IMR-90 (cell line): Measurements from ENCODE around the gene RPS27L. TPM values are rescaled to one million over a fixed set of nuclear protein-coding genes. Genes with fewer than 3 reads are reported as not detected.

Experiments
- ATAC-seq: fragments of 200-7000 bp; cut with Tn5 transposase; 2 replicates; pipeline ENCODE4 v1.9.1; 2020; ENCODE audit warnings: low read depth, mild to moderate bottlenecking, moderate library complexity
- BruUV-seq: library from RNA; stranded (reverse); fragments of 400-500 nt; replicated peaks from 2 replicates; lab custom pipeline; 2021; lab: Mats Ljungman, UMichigan
- CTCF ChIA-PET: fragments of 300-600 bp; formaldehyde crosslinking; extraction: SDS; loops from one replicate; lab custom pipeline; 2021; ENCODE audit warnings: antibody characterized with exemption; lab: Yijun Ruan, JAX
- POLR2A ChIA-PET: fragments of 300-600 bp; sonication (Branson Sonifier 250); formaldehyde crosslinking; loops from one replicate; lab custom pipeline; 2022; ENCODE audit warnings: antibody characterized with exemption; ENCODE audit not compliant: unreplicated experiment; lab: Charles Lee
- DNase-seq: peaks from one replicate; pipeline ENCODE4 v3.0.0; 2013
- H2AFZ ChIP-seq: replicated peaks from 2 replicates; pipeline ENCODE3; 2013; ENCODE audit warnings: low read length, mild to moderate bottlenecking; ENCODE audit not compliant: poor library complexity
- H2AK5ac ChIP-seq: 2 replicates; pipeline ENCODE4 v1.6.1; 2013; ENCODE audit warnings: low read depth, low read length, inconsistent platforms
- H2AK9ac ChIP-seq: replicated peaks from 2 replicates; pipeline ENCODE3; 2013; ENCODE audit warnings: mild to moderate bottlenecking, low read depth, low read length, moderate library complexity; ENCODE audit not compliant: poor library complexity
- H2BK120ac ChIP-seq: 2 replicates; pipeline ENCODE4 v1.6.1; 2013; ENCODE audit warnings: low read depth, low read length, inconsistent platforms
- H2BK15ac ChIP-seq: 3 replicates; pipeline ENCODE4 v1.6.1; 2013; ENCODE audit warnings: low read depth, low read length, inconsistent platforms
- H2BK20ac ChIP-seq: 2 replicates; pipeline ENCODE4 v1.6.1; 2013; ENCODE audit warnings: low read depth, mild to moderate bottlenecking, inconsistent platforms, low read length, moderate library complexity
- H2BK5ac ChIP-seq: 2 replicates; pipeline ENCODE4 v1.6.1; 2013; ENCODE audit warnings: mild to moderate bottlenecking, low read depth, low read length, inconsistent platforms; ENCODE audit not compliant: poor library complexity, severe bottlenecking
- H3K14ac ChIP-seq: replicated peaks from 2 replicates; pipeline ENCODE4 v1.6.1; 2013; ENCODE audit warnings: low read depth, low read length, inconsistent platforms
- H3K18ac ChIP-seq: 2 replicates; pipeline ENCODE4 v1.6.1; 2013; ENCODE audit warnings: low read depth, low read length, control low read depth
- H3K23ac ChIP-seq: 2 replicates; pipeline ENCODE4 v1.6.1; 2013; ENCODE audit warnings: low read depth, low read length, inconsistent platforms
- H3K27ac ChIP-seq: 2 replicates; pipeline ENCODE4 v1.5.1; 2013; ENCODE audit warnings: mild to moderate bottlenecking, control low read depth, low read length; ENCODE audit not compliant: insufficient read depth
- H3K27me3 ChIP-seq: 2 replicates; pipeline ENCODE4 v1.6.1; 2013; ENCODE audit warnings: low read length; ENCODE audit not compliant: control insufficient read depth, insufficient read depth
- H3K36me3 ChIP-seq: 2 replicates; pipeline ENCODE4 v1.6.1; 2013; ENCODE audit warnings: low read length, mixed read lengths; ENCODE audit not compliant: control insufficient read depth, insufficient read depth
- H3K4ac ChIP-seq: 2 replicates; pipeline ENCODE4 v1.6.1; 2013; ENCODE audit warnings: low read depth, low read length, inconsistent platforms
- H3K4me1 ChIP-seq: 2 replicates; pipeline ENCODE4 v1.6.1; 2013; ENCODE audit warnings: low read length, mixed read lengths; ENCODE audit not compliant: control insufficient read depth, insufficient read depth
- H3K4me2 ChIP-seq: 2 replicates; pipeline ENCODE4 v1.6.1; 2013; ENCODE audit warnings: low read depth, mild to moderate bottlenecking, control low read depth, low read length, moderate library complexity
- H3K4me3 ChIP-seq: 2 replicates; pipeline ENCODE4 v1.5.1; 2013; ENCODE audit warnings: low read depth, mild to moderate bottlenecking, control low read depth, low read length, moderate library complexity; ENCODE audit not compliant: insufficient read depth
- H3K56ac ChIP-seq: 2 replicates; pipeline ENCODE4 v1.6.1; 2013; ENCODE audit warnings: low read length, inconsistent platforms; ENCODE audit not compliant: insufficient read depth; ENCODE audit errors: extremely low read depth
- H3K79me1 ChIP-seq, 2 experiments: 2 replicates each; pipeline ENCODE4 v1.6.1; 2013; ENCODE audit warnings: low read length in 2 of 2, inconsistent platforms in 1 of 2, low read depth in 1 of 2
- H3K9ac ChIP-seq: 2 replicates; pipeline ENCODE4 v1.6.1; 2013; ENCODE audit warnings: low read depth, low read length, control low read depth
- H3K9me1 ChIP-seq: 2 replicates; pipeline ENCODE4 v1.6.1; 2013; ENCODE audit warnings: low read length, inconsistent platforms; ENCODE audit not compliant: insufficient read depth
- H3K9me3 ChIP-seq: 2 replicates; pipeline ENCODE4 v1.6.1; 2013; ENCODE audit warnings: low read length; ENCODE audit not compliant: control insufficient read depth, insufficient read depth
- H4K20me1 ChIP-seq: 2 replicates; pipeline ENCODE4 v1.6.1; 2013; ENCODE audit warnings: low read length, inconsistent platforms; ENCODE audit not compliant: insufficient read depth
- H4K5ac ChIP-seq: 2 replicates; pipeline ENCODE4 v1.6.1; 2013; ENCODE audit warnings: mild to moderate bottlenecking, low read depth, low read length, control low read depth
- H4K8ac ChIP-seq, 2 experiments: 2 replicates each; pipeline ENCODE4 v1.6.1; 2013; ENCODE audit warnings: low read depth in 2 of 2, low read length in 2 of 2, control low read depth in 1 of 2, inconsistent platforms in 1 of 2
- H4K91ac ChIP-seq: 2 replicates; pipeline ENCODE4 v1.6.1; 2013; ENCODE audit warnings: low read depth, low read length, inconsistent platforms; ENCODE audit not compliant: insufficient read depth
- CEBPB ChIP-seq: IDR thresholded peaks from 2 replicates; pipeline ENCODE4 v1.6.1; 2012; ENCODE audit warnings: low read depth, low read length, improper control_type of control experiment
- MXI1 ChIP-seq: IDR thresholded peaks from 2 replicates; pipeline ENCODE4 v1.6.1; 2012; ENCODE audit warnings: low read depth, mild to moderate bottlenecking, low read length, moderate library complexity, borderline replicate concordance
- NFE2L2 ChIP-seq: fragments of 150-350 bp; IDR thresholded peaks from 2 replicates; pipeline ENCODE4 v1.6.1; 2016; ENCODE audit warnings: low read depth, mild to moderate bottlenecking, low read length
- POLR2A ChIP-seq: IDR thresholded peaks from 2 replicates; pipeline ENCODE4 v1.6.1; 2012; ENCODE audit warnings: mild to moderate bottlenecking, low read depth, low read length
- RAD21 ChIP-seq: IDR thresholded peaks from 2 replicates; pipeline ENCODE4 v1.6.1; 2012; ENCODE audit warnings: low read length, improper control_type of control experiment
- RCOR1 ChIP-seq: IDR thresholded peaks from 2 replicates; pipeline ENCODE4 v1.6.1; 2012; ENCODE audit warnings: mild to moderate bottlenecking, low read length, improper control_type of control experiment; ENCODE audit not compliant: insufficient replicate concordance
- SMC3 ChIP-seq: fragments of 150-350 bp; IDR thresholded peaks from 2 replicates; pipeline ENCODE4 v1.6.1; 2016; ENCODE audit warnings: low read depth, mild to moderate bottlenecking, antibody characterized with exemption, low read length, moderate library complexity
- WGBS, 2 experiments: methylation state at CpG; one replicate each; pipeline versions ENCODE4 v1.1.5 to v1.1.7; 2013; ENCODE audit warnings: missing lambda C conversion rate in 2 of 2; ENCODE audit not compliant: insufficient read length in 1 of 2; ENCODE audit errors: extremely low coverage in 2 of 2; 5-methylcytosine and 5-hydroxymethylcytosine counted together
- dilution Hi-C: fragments of 300-500 bp; cut with HindIII; formaldehyde crosslinking; loops from one replicate; pipeline ENCODE4 v1.14.3; 2018; ENCODE audit warnings: low sequenced_read_pairs; ENCODE audit not compliant: unreplicated experiment
- in situ Hi-C: fragments of 300-500 bp; cut with MboI; formaldehyde crosslinking; loops from 3 replicates; pipeline ENCODE4 v1.14.3; 2019; ENCODE audit warnings: low sequenced_read_pairs, inconsistent platforms, mixed read lengths
- intact Hi-C: fragments of 100-400 bp; cut with micrococcal nuclease; formaldehyde crosslinking; loops from 2 replicates; pipeline ENCODE4 v1.10.0; 2022
- polyA plus RNA-seq, 3 experiments: library from polyadenylated mRNA; depleted of rRNA; stranded (reverse); fragments of >200 nt; gene quantifications; 2 replicates each; pipeline ENCODE4 v1.2.3, GENCODE V29; 2012; ENCODE audit warnings: low replicate concordance in 1 of 3
- total RNA-seq: library from RNA; depleted of rRNA; stranded (reverse); fragments of >200 nt; gene quantifications from 2 replicates; pipeline ENCODE4 v1.2.3, GENCODE V29; 2012
- TF ChIP-seq, protein P1 (sequence below): conservative IDR thresholded peaks from 2 replicates; pipeline ENCODE4 v1.5.1; 2012; ENCODE audit warnings: mild to moderate bottlenecking, low read depth, low read length, improper control_type of control experiment
- TF ChIP-seq, protein P2 (sequence below): fragments of 150-350 bp; IDR thresholded peaks from 2 replicates; pipeline ENCODE4 v1.6.1; 2017; ENCODE audit warnings: mild to moderate bottlenecking, antibody characterized with exemption, low read length, low read depth

RPS27L gene
- total and polyA plus RNA-seq, 2 of the 4 experiments (the other 2 are of a cell fraction): 53.1 to 302 TPM

DNA sequence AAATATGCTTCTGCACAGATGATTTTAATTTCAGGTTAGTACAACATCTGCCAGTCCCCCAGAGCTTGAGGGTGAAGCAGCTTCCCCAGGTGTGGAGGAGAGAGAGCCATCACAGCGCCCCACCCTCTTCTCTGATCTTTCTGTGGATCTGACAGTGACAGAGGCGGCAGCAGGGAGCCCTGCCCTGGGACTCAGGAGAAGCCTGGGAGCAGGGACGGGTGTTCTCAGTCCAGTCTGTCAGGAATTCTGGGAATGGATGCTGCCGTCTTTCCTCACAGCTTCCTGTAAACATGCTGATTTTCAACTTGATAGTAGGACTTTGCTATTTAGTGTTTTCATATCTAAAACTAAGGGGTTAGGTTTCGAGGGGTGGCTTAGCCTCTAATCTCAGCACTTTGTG is 20.8 kb upstream of the RPS27L start:
- peak overlapping the region; percentile 87 for H2AFZ ChIP-seq
- H4K20me1 ChIP-seq: no peaks in the 10 kb centered on the region
- no peak overlapping the region for H3K56ac ChIP-seq
- no TSS peak for BruUV-seq
- ATAC-seq (no peak; the same call in 1 of the 2 replicates), DNase-seq (no peak)
- ChIA-PET POLR2A (no interaction called here), CTCF (interaction anchor here (0.7 kb wide), 1 partner anchor 304 kb away, joined by 3 read pairs; no protein-coding TSS in a partner anchor)
- H3K4me3 ChIP-seq: no peak overlapping the region
- H2BK20ac ChIP-seq: peak overlapping the region; percentile 29; the same call in 1 of the 2 replicates
- H3K9me3 ChIP-seq: no peaks in the 10 kb centered on the region
- no peak overlapping the region for H4K5ac ChIP-seq
- dilution Hi-C loops (no loop called here), intact Hi-C loops (no loop called here), in situ Hi-C loops (no loop called here)
- no peaks in the 10 kb centered on the region for H3K27me3 ChIP-seq
- peak overlapping the region; percentile 87 for H3K14ac ChIP-seq
- TF ChIP-seq CEBPB (no peak), SMC3 (no peak), MXI1 (no peak), RAD21 (no peak), NFE2L2 (no peak), RCOR1 (no peak), POLR2A (no peak)
- TF ChIP-seq, protein P1, sequence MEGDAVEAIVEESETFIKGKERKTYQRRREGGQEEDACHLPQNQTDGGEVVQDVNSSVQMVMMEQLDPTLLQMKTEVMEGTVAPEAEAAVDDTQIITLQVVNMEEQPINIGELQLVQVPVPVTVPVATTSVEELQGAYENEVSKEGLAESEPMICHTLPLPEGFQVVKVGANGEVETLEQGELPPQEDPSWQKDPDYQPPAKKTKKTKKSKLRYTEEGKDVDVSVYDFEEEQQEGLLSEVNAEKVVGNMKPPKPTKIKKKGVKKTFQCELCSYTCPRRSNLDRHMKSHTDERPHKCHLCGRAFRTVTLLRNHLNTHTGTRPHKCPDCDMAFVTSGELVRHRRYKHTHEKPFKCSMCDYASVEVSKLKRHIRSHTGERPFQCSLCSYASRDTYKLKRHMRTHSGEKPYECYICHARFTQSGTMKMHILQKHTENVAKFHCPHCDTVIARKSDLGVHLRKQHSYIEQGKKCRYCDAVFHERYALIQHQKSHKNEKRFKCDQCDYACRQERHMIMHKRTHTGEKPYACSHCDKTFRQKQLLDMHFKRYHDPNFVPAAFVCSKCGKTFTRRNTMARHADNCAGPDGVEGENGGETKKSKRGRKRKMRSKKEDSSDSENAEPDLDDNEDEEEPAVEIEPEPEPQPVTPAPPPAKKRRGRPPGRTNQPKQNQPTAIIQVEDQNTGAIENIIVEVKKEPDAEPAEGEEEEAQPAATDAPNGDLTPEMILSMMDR: no peak
- TF ChIP-seq, protein P2, sequence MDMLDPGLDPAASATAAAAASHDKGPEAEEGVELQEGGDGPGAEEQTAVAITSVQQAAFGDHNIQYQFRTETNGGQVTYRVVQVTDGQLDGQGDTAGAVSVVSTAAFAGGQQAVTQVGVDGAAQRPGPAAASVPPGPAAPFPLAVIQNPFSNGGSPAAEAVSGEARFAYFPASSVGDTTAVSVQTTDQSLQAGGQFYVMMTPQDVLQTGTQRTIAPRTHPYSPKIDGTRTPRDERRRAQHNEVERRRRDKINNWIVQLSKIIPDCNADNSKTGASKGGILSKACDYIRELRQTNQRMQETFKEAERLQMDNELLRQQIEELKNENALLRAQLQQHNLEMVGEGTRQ: no peak
- no peak overlapping the region for H2BK5ac ChIP-seq
- peak overlapping the region; percentile 42 for H2AK9ac ChIP-seq
- H3K4ac ChIP-seq: no peak overlapping the region
- WGBS, 2 experiments: no CpG with 5 or more reads among the region's 5 CpGs
- H2BK15ac ChIP-seq: peak overlapping the region; percentile 50; the same call in 1 of the 3 replicates
- H3K9me1 ChIP-seq: peaks cover 6% of the 10 kb centered on the region; the same call in 1 of the 2 replicates
- H2AK5ac ChIP-seq: peak overlapping the region; percentile 15; the same call in 1 of the 2 replicates
- no peak overlapping the region; the same call in 1 of the 2 replicates for H4K91ac ChIP-seq
- H3K4me1 ChIP-seq: peaks cover 4% of the 10 kb centered on the region
- peak overlapping the region; percentile 60; the same call in 1 of the 2 replicates for H3K23ac ChIP-seq
- 0 out of 2 replicates have a peak overlapping the region, but pooled peaks have one; percentile 14 for H3K18ac ChIP-seq
- no peak overlapping the region for H3K9ac ChIP-seq
- no peak overlapping the region; the same call in 1 of the 2 replicates for H2BK120ac ChIP-seq
- H3K79me1 ChIP-seq: no peaks in the 10 kb centered on the region
- no peak overlapping the region for H3K27ac ChIP-seq
- peak overlapping the region in 1 of 2 experiments; percentile 76; a peak in 2 of 4 replicates for H4K8ac ChIP-seq
- no peaks in the 10 kb centered on the region for H3K36me3 ChIP-seq
- no peak overlapping the region for H3K4me2 ChIP-seq
